Vagina (tissue), 2 donors: ENCODE results near the gene PPP4R3A.
"Not testable (repeated sequence)": the region's sequence is repeated elsewhere in the genome, so short reads cannot be mapped to it uniquely, and the experiment has no call there.

Source experiments
- CTCF ChIP-seq, 3 experiments: fragments of 450-650 bp in 2 of 3; fragments of 200-600 bp in 1 of 3; sonication (generic) in 1 of 3; IDR thresholded peaks; one replicate each; pipeline ENCODE4 v1.5.1; 2017 to 2019; ENCODE audit warnings: antibody characterized with exemption in 3 of 3, mild to moderate bottlenecking in 2 of 3, moderate library complexity in 2 of 3
- POLR2A ChIP-seq, 2 donors: fragments of 450-650 bp; IDR thresholded peaks; one replicate each; pipeline ENCODE4 v1.6.1; 2017; ENCODE audit warnings: antibody characterized with exemption in 2 of 2, mild to moderate bottlenecking in 2 of 2, moderate library complexity in 2 of 2
- POLR2AphosphoS5 ChIP-seq, 2 donors: sonication (generic); formaldehyde crosslinking; IDR thresholded peaks; one replicate each; pipeline ENCODE4 v1.9.0; 2017; ENCODE audit warnings: antibody characterized with exemption in 2 of 2, mild to moderate bottlenecking in 2 of 2, low read depth in 1 of 2; ENCODE audit not compliant: insufficient read depth in 1 of 2

GRCh38 chr14:91425531-91425944, 84.6 kb downstream of the PPP4R3A start:
- not testable (repeated sequence) for TF ChIP-seq CTCF (IDR thresholded peaks at IDR 0.05); POLR2A (IDR thresholded peaks at IDR 0.05); POLR2AphosphoS5 (IDR thresholded peaks at IDR 0.05; ENCODE audit: insufficient read depth in 1 of 2, low read depth in 1 of 2)
